GM12891 (cell line): ENCODE data around the gene TENM3.

Experiments used
- DNase-seq: peaks from one replicate; pipeline ENCODE4 v3.0.0; 2011; ENCODE audit warnings: low spot score; ENCODE audit not compliant: insufficient read length
- FAIRE-seq: peaks from 2 replicates; lab custom pipeline; 2011; peaks lifted over from hg19 to GRCh38; lab: Jason Lieb, UNC
- PAX5 ChIP-seq: IDR thresholded peaks from 2 replicates; pipeline ENCODE4 v1.6.1; 2011; ENCODE audit warnings: low read length, moderate library complexity, mild to moderate bottlenecking; ENCODE audit not compliant: insufficient read depth, severe bottlenecking
- POLR2A ChIP-seq: IDR thresholded peaks from 2 replicates; pipeline ENCODE4 v1.6.1; 2011; ENCODE audit warnings: low read depth, low read length, control low read depth
- POLR2AphosphoS5 ChIP-seq: IDR thresholded peaks from 2 replicates; pipeline ENCODE4 v1.6.1; 2011; ENCODE audit warnings: low read depth, low read length, control low read depth
- POU2F2 ChIP-seq: IDR thresholded peaks from 2 replicates; pipeline ENCODE4 v1.6.1; 2011; ENCODE audit warnings: low read depth, mild to moderate bottlenecking, control low read depth, low read length, moderate library complexity
- SPI1 ChIP-seq: IDR thresholded peaks from 2 replicates; pipeline ENCODE4 v1.6.1; 2011; ENCODE audit warnings: low read depth, low read length, control low read depth
- TAF1 ChIP-seq: IDR thresholded peaks from 2 replicates; pipeline ENCODE4 v1.6.1; 2011; ENCODE audit warnings: low read depth, low read length, control low read depth

TENM3 gene

DNA sequence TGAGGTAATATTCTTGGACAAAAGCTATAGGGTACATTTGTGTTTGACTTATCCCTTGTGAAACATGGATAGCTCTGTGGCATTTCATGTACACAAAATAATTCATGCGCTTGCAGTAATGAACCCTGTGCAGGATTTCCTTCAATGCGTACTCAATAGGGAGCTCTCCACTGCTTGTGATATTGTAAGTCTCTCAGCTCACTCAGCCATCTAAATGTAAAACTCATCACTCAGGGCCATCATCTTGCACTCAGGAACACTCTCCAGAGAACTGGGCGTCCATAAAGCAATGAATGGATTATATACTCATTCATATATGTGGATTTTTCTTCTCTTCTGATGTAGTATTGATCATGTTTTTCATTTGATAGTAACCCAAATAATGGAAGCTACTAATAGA is 385.9 kb downstream of the TENM3 start:
- FAIRE-seq (no peak), DNase-seq (no peak)
- no peak for TF ChIP-seq POLR2A
- TF ChIP-seq PAX5: no peak
- TF ChIP-seq SPI1: no peak
- no peak for TF ChIP-seq TAF1
- TF ChIP-seq POLR2AphosphoS5: no peak
- no peak for TF ChIP-seq POU2F2

- no peak for FAIRE-seq
- no peak for TF ChIP-seq TAF1
- no peak for DNase-seq
These were observed 397.3 kb downstream of the TENM3 start for GRCh38 chr4:182640491-182640890.

DNA sequence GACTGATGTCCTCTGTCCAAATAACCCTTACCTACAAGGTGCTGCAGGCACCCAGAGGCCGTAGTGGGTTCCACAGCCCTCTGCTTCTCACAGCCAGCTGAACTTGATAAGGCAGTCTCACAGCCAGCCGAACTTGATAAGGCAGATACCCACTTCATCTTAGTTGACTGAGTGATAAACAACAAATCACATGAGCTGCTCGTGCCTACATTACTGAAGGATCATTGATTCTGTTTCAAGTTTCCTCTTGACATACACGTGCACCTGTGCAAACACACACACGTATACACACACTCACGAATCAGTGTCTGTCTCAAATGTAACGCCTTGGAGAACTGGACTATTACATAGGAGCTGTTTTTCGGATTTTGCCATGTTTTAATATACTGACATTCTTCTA is 397.7 kb downstream of the TENM3 start:
- no peak for DNase-seq
- FAIRE-seq: no peak
- no peak for TF ChIP-seq SPI1
- TF ChIP-seq PAX5: no peak
- no peak for TF ChIP-seq TAF1
- no peak for TF ChIP-seq POLR2AphosphoS5
- TF ChIP-seq POU2F2: no peak
- no peak for TF ChIP-seq POLR2A

DNA sequence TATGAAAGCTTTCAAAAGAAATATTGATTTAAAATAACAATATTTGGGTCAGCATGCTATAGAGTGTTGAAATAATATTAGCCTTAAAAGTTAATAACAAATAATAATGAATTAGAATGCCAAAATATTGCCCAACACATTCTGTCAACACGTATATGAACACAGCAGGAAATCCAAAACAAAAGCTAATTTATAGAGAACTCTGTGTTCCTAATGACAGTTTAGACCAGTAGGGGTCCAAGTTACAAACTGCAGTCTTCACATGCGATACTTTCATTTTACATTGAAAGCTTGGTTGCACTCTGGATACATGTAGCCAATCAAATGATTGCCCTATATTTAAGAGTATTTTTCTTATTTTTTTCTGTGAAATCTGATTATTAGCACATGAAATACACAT is 399.6 kb downstream of the TENM3 start:
- no peak for TF ChIP-seq POU2F2
- no peak for TF ChIP-seq POLR2A
- no peak for TF ChIP-seq PAX5
- TF ChIP-seq TAF1: no peak
- FAIRE-seq (no peak), DNase-seq (no peak)

- no peak for FAIRE-seq
- no peak for TF ChIP-seq PAX5
- no peak for TF ChIP-seq POLR2A
- TF ChIP-seq TAF1: no peak
- TF ChIP-seq POLR2AphosphoS5: no peak
- no peak for TF ChIP-seq POU2F2
- TF ChIP-seq SPI1: no peak
- no peak for DNase-seq
These were observed 400.8 kb downstream of the TENM3 start for GRCh38 chr4:182643801-182644682.

GRCh38 chr4:182644683-182645050 is 401.5 kb downstream of the TENM3 start:
- no peak for FAIRE-seq
- no peak for TF ChIP-seq TAF1
- TF ChIP-seq POU2F2: no peak
- TF ChIP-seq POLR2A: no peak
- DNase-seq: no peak

GRCh38 chr4:182645511-182645910 is 402.3 kb downstream of the TENM3 start:
- DNase-seq (no peak), FAIRE-seq (no peak)
- TF ChIP-seq POLR2AphosphoS5: no peak
- TF ChIP-seq PAX5: no peak
- TF ChIP-seq TAF1: no peak
- TF ChIP-seq POU2F2: no peak
- no peak for TF ChIP-seq SPI1
- TF ChIP-seq POLR2A: no peak

DNA sequence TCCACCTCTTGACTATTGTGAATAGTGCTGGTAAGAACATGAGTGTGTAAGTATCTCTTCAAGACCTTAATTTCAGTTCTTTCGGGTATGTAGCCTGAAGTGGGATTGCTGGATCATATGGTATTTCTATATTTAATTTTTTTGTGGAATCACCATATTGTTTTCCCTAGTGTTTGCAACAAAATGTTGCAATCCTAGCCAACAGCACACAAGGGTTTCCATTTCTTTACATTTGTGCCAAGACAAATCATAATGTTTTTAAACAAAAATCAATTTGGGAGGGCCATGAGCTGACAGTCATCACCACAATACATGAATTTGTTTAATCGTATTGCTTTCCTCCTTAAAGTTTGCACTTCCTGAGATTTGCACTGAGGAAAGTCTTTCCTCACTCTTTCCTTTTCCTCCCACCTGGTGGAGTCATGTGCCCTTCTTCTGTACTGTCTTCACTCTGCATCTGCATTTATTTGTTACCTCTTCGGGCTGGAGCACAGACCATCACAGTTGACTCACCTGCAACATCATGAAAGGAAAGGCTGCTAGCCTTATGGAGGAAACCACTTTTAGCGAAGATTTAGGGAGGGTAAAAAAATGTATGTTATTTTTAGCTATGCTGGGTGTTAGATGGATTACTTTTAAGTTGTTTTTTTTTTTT is 404.6 kb downstream of the TENM3 start:
- no peak for FAIRE-seq
- no peak for DNase-seq
- no peak for TF ChIP-seq POLR2A
- TF ChIP-seq PAX5: no peak
- TF ChIP-seq POLR2AphosphoS5: no peak
- no peak for TF ChIP-seq TAF1
- no peak for TF ChIP-seq POU2F2
- TF ChIP-seq SPI1: no peak

DNA sequence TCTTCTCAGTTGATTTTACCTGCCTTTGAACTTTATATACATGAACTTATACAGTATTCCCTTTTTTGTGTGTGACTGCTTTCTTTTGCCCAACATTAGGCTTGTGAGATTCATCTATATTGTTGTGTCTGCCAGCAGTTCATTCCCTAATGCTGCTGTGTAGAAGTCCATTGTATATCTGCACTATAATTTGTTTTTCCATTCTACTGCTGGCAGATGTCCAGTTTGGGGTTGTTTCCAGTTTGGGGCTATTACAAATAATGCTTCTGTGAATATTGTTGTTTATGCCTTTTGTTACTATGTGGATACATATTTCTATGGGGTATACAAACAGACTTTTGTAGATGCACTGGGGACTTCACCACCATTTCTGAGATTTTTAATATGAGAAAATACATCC is 405.6 kb downstream of the TENM3 start:
- FAIRE-seq (no peak), DNase-seq (no peak)
- TF ChIP-seq POLR2A (no peak), POLR2AphosphoS5 (no peak), POU2F2 (no peak), PAX5 (no peak), TAF1 (no peak), SPI1 (no peak)

- DNase-seq (no peak), FAIRE-seq (no peak)
- TF ChIP-seq TAF1: no peak
- TF ChIP-seq SPI1: peak; percentile 64; the same call in 1 of the 2 replicates
These were observed 406.7 kb downstream of the TENM3 start for GRCh38 chr4:182649698-182650477.
